Pancreas (tissue), 10 donors: ENCODE data around the gene CAB39L. TPM values are rescaled to one million over a fixed set of nuclear protein-coding genes. Genes with fewer than 3 reads are reported as not detected.

ENCODE experiments used
- ATAC-seq, 4 donors: fragments of 200-7000 bp; cut with Tn5 transposase; one replicate each; pipeline versions ENCODE4 v1.8.0 to v1.9.1; 2020; ENCODE audit warnings: mild to moderate bottlenecking in 4 of 4, moderate library complexity in 4 of 4
- DNase-seq, 6 donors: peaks; one replicate each; pipeline ENCODE4 v3.0.0-alpha.2; 2020
- FAIRE-seq: peaks from 2 replicates; lab custom pipeline; 2012; peaks lifted over from hg19 to GRCh38; lab: Jason Lieb, UNC
- H3K27ac ChIP-seq, 4 donors: fragments of 200-600 bp; sonication (generic); 1 replicate in 3 of 4; 2 replicates in 1 of 4; pipeline versions ENCODE4 v1.5.0 to v1.8.0; 2020
- H3K27me3 ChIP-seq, 4 donors: fragments of 200-600 bp; one replicate each; pipeline ENCODE4 v1.8.0; 2021
- H3K36me3 ChIP-seq, 3 donors: fragments of 200-600 bp; sonication (generic) in 1 of 3; one replicate each; pipeline versions ENCODE4 v1.5.0 to v1.8.0; 2020 to 2021
- H3K4me1 ChIP-seq, 3 donors: fragments of 200-600 bp; one replicate each; pipeline ENCODE4 v1.8.0; 2021
- H3K4me3 ChIP-seq, 4 donors: fragments of 200-600 bp; sonication (generic) in 2 of 4; one replicate each; pipeline versions ENCODE4 v1.5.0 to v1.8.0; 2020 to 2021
- H3K9me3 ChIP-seq, 4 donors: fragments of 200-600 bp; one replicate each; pipeline ENCODE4 v1.8.0; 2021
- WGBS, 2 donors: extraction: QIAGEN DNeasy Blood & Tissue Kit; methylation state at CpG; one replicate each; pipeline ENCODE4 v1.1.7; 2013; 5-methylcytosine and 5-hydroxymethylcytosine counted together
- intact Hi-C, 3 donors: fragments of 100-400 bp; cut with DNase I; formaldehyde crosslinking; loops; one replicate each; pipeline versions ENCODE4 v1.11.1 to v1.14.2; 2022
- polyA plus RNA-seq, 2 donors: library from polyadenylated mRNA; stranded (reverse); fragments of 200-250 nt; gene quantifications; one replicate each; pipeline ENCODE4 v1.2.3, GENCODE V29; 2013
- total RNA-seq, 6 donors: library from RNA; stranded (reverse); fragmentation: NEBNext Ultra II Directional in 4 of 6; extraction: Animal tissue kit (Norgen Biotek cat#: 25700) in 4 of 6; gene quantifications; one replicate each; pipeline versions ENCODE4 v1.2.1 to v1.2.4, GENCODE V29; 2021 to 2023
- TF ChIP-seq, protein P1 (sequence below), 4 donors: fragments of 200-600 bp; sonication (generic) in 3 of 4; IDR thresholded peaks; one replicate each; pipeline versions ENCODE4 v1.5.0 to v1.8.0; 2021; ENCODE audit warnings: antibody characterized with exemption in 4 of 4
- donor health status: healthy with polysubstance abuse.
- donor health status: DM: no; HTN: no; CAD: no; lungs with moderate emphysema.
- donor health status: DM: no; HTN: no; CAD: no.
- donor health status: control.
- donor health status: control.
- donor health status: Bipolar disorder and iron deficiency.
- donor health status: DM: yes; HTN: yes; CAD: no.
- donor health status: DM: no; HTN: no; CAD: no.
- donor health status: DM: no; HTN: no; CAD: no.
- donor health status: DM: yes; HTN: yes; CAD: no.

The CAB39L gene
- total and polyA plus RNA-seq, 8 donors: 2.7 to 8.4 (median 5.0) TPM

DNA sequence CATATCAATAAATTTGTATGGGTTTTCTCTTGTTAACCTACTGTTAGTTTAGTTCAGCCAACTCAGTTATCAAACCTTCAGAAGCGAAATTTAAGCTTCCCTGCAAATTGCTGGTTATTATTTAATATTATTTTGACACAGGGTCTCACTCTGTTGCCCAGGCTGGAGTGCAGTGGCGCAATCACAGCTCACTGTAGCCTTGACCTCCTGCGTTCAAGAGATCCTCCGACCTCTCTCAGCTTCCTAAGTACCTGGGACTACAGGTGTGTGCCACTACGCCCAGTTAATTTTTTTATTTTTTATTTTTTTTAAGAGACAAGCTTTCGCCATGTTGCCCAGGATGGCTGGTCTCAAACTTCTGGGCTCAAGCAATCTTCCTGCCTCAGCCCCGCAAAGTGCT is 6.2 kb downstream of the CAB39L start:
- no peak for ATAC-seq
- no peaks in the 10 kb centered on the region for H3K9me3 ChIP-seq
- H3K27me3 ChIP-seq: no peaks in the 10 kb centered on the region
- no peak for DNase-seq
- no peak overlapping the region for H3K4me3 ChIP-seq
- WGBS, 2 donors: 77 to 80% methylated on average over 7 of the region's 7 CpGs
- TF ChIP-seq, protein P1, sequence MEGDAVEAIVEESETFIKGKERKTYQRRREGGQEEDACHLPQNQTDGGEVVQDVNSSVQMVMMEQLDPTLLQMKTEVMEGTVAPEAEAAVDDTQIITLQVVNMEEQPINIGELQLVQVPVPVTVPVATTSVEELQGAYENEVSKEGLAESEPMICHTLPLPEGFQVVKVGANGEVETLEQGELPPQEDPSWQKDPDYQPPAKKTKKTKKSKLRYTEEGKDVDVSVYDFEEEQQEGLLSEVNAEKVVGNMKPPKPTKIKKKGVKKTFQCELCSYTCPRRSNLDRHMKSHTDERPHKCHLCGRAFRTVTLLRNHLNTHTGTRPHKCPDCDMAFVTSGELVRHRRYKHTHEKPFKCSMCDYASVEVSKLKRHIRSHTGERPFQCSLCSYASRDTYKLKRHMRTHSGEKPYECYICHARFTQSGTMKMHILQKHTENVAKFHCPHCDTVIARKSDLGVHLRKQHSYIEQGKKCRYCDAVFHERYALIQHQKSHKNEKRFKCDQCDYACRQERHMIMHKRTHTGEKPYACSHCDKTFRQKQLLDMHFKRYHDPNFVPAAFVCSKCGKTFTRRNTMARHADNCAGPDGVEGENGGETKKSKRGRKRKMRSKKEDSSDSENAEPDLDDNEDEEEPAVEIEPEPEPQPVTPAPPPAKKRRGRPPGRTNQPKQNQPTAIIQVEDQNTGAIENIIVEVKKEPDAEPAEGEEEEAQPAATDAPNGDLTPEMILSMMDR (IDR thresholded peaks at IDR 0.05): no peak
- no peaks in the 10 kb centered on the region for H3K4me1 ChIP-seq
- H3K27ac ChIP-seq: no peak overlapping the region
- H3K36me3 ChIP-seq: no peaks in the 10 kb centered on the region
- FAIRE-seq: no peak
- intact Hi-C loops: loop anchor here in 1 of 3 donors (5.0 kb wide), 1 partner anchor 135 kb away; no protein-coding TSS in a partner anchor

DNA sequence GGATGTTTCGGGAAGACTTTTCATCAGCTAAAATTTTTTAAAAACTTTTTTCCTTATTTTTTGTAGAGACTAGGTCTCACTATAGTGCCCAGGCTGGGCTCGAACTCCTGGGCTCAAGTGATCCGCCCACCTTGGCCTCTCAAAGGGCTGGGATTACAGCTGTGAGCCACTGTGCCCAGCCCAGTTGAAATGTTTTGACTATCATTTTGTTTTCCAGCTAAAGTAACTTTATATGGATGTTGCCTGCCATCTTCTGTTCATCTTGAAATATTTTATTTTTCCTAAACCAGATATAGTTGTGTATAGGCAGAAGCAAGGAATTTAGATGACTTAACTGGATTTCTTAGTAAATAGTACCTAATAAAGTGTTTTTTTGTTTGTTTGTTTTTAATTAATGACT is 7.0 kb downstream of the CAB39L start:
- Histone ChIP-seq H3K27ac (no peak overlapping the region), H3K4me3 (no peak overlapping the region), H3K36me3 (no peaks in the 10 kb centered on the region), H3K27me3 (no peaks in the 10 kb centered on the region), H3K4me1 (no peaks in the 10 kb centered on the region), H3K9me3 (no peaks in the 10 kb centered on the region)
- TF ChIP-seq, protein P1 (IDR thresholded peaks at IDR 0.05): no peak
- ATAC-seq (peak; percentile 63 to 87 (median 84)), FAIRE-seq (peak; percentile 75), DNase-seq (peak in 1 of 6 donors; percentile 16)
- WGBS, 2 donors: 53 to 58% methylated on average over 3 of the region's 3 CpGs
- intact Hi-C loops: loop anchor here in 1 of 3 donors (5.0 kb wide), 1 partner anchor 135 kb away; no protein-coding TSS in a partner anchor

- intact Hi-C loops: loop anchor here in 1 of 3 donors (5.0 kb wide), 1 partner anchor 134 kb away; no protein-coding TSS in a partner anchor
- ATAC-seq (peak in 1 of 4 donors; percentile 14), FAIRE-seq (peak; percentile 26), DNase-seq (no peak)
- H3K9me3 ChIP-seq: no peaks in the 10 kb centered on the region
- TF ChIP-seq, protein P1 (IDR thresholded peaks at IDR 0.05): no peak
- no peaks in the 10 kb centered on the region for H3K36me3 ChIP-seq
- no peak overlapping the region for H3K4me3 ChIP-seq
- no peaks in the 10 kb centered on the region for H3K4me1 ChIP-seq
- H3K27me3 ChIP-seq: no peaks in the 10 kb centered on the region
- no peak overlapping the region for H3K27ac ChIP-seq
- WGBS, 2 donors: 86 to 89% methylated on average over 1 of the region's 1 CpG
These were observed 7.9 kb downstream of the CAB39L start for GRCh38 chr13:49435992-49436391.

- TF ChIP-seq, protein P1 (IDR thresholded peaks at IDR 0.05): no peak
- H3K4me3 ChIP-seq: no peak overlapping the region
- DNase-seq (no peak), FAIRE-seq (no peak), ATAC-seq (no peak)
- H3K27me3 ChIP-seq: no peaks in the 10 kb centered on the region
- no peak overlapping the region for H3K27ac ChIP-seq
- no peaks in the 10 kb centered on the region for H3K36me3 ChIP-seq
- no peaks in the 10 kb centered on the region for H3K4me1 ChIP-seq
- H3K9me3 ChIP-seq: no peaks in the 10 kb centered on the region
- 96% methylated on average over 1 of the region's 1 CpG for WGBS, 2 donors
- intact Hi-C loops: no loop called here
These were observed 14.7 kb downstream of the CAB39L start for GRCh38 chr13:49429121-49429520.

- Histone ChIP-seq H3K27me3 (no peaks in the 10 kb centered on the region), H3K4me3 (no peak overlapping the region), H3K9me3 (no peaks in the 10 kb centered on the region), H3K36me3 (no peaks in the 10 kb centered on the region), H3K27ac (no peak overlapping the region), H3K4me1 (no peaks in the 10 kb centered on the region)
- TF ChIP-seq, protein P1 (IDR thresholded peaks at IDR 0.05): no peak
- no peak for ATAC-seq
- no peak for FAIRE-seq
- intact Hi-C loops: no loop called here
- WGBS, 2 donors: 91 to 94% methylated on average over 2 of the region's 2 CpGs
- DNase-seq: no peak
These were observed 15.7 kb downstream of the CAB39L start for GRCh38 chr13:49428041-49428763.
